Activated naive CD4-positive, alpha-beta T cell treated with anti-CD3 and anti-CD28 coated beads, Interleukin-2, amount 10 ng/mL, durations not matched to agents 7 days and 5 days (primary cell): ENCODE measurements around the gene IL32.

Experiments used
- CTCF ChIA-PET: fragments of 350-600 bp; sonication (Branson Sonifier 250); formaldehyde crosslinking; loops from one replicate; lab custom pipeline; 2021; ENCODE audit warnings: antibody characterized with exemption; lab: Charles Lee
- DNase-seq: peaks from one replicate; pipeline ENCODE4 v3.0.0-alpha.2; 2020
- H3K27ac Mint-ChIP-seq: one replicate; pipeline ENCODE4 v1.8.0; 2021; ENCODE audit warnings: mild to moderate bottlenecking, moderate library complexity, mixed read lengths
- H3K27me3 Mint-ChIP-seq: one replicate; pipeline ENCODE4 v1.8.0; 2021; ENCODE audit warnings: mild to moderate bottlenecking, mixed read lengths
- H3K36me3 Mint-ChIP-seq: one replicate; pipeline ENCODE4 v1.8.0; 2021; ENCODE audit warnings: mixed read lengths
- H3K4me1 Mint-ChIP-seq: one replicate; pipeline ENCODE4 v1.8.0; 2021; ENCODE audit warnings: mixed read lengths
- H3K4me3 Mint-ChIP-seq: one replicate; pipeline ENCODE4 v1.8.0; 2021; ENCODE audit warnings: mild to moderate bottlenecking, moderate library complexity, mixed read lengths
- H3K9me3 Mint-ChIP-seq: one replicate; pipeline ENCODE4 v1.8.0; 2021; ENCODE audit warnings: mixed read lengths

Gene IL32

DNA sequence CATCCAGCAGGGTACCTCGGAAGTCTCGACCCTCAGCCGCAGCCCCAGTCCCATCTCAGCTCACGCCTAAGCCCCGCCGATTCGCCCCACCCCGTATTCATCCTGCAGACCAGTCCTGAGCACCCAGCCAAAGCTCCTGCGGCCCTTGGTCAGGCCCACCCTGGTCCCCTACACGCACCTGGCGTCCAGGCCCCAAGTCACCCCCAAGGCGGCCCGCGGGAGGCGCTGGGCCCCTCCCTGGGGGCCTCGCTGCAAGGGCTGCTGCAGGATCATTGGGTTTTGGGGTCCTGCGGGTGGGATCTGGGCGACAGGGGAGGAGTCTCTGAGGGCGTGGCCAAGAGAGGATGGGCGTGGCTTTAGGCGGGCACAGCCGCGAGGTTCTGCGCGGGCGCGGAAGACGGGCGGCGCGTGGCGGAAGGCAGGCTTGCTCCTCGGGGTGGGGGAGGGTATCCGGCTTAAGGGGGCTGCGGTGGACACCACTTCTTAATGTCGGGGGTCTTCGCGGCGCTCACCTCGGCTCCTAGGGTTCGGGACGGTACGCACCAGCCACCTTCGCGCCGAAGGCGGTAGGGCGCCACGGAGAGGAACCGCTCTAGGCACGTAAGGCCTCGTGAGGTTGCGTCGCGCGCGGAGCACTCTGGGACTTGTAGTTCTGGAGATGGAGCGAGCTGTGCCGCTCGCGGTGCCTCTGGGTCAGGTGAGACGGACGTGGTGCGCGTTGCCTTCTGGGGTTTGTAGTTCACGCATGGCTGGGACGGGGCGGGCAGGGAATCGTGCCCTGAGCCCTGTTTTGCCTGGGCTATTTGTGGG lies 41.6 kb upstream of the IL32 start, which contains the start of the genes HCFC1R1 and THOC6:
TSS of gene HCFC1R1 (minus strand) at position 274 of the 810 bp plus-strand sequence. CDS start at position 273, 1 bp downstream.
TSS of gene THOC6 (plus strand) at position 367 of the 810 bp plus-strand sequence. CDS start at position 659, 292 bp downstream.
- H3K4me1 Mint-ChIP-seq, result peaks cover 71% of the 10 kb centered on the region
- H3K4me3 Mint-ChIP-seq, result peak within 1 kb of the TSS; percentile 90
- H3K27ac Mint-ChIP-seq, result peak within 1 kb of the TSS; percentile 95
- H3K27me3 Mint-ChIP-seq, result peaks cover 35% of the 10 kb centered on the region
- peaks cover 21% of the 10 kb centered on the region for H3K36me3 Mint-ChIP-seq
- peak; percentile 98 for DNase-seq
- no peaks in the 10 kb centered on the region for H3K9me3 Mint-ChIP-seq
- CTCF ChIA-PET, result interaction anchor here (1.6 to 18.9 kb wide), 2 partner anchors 10 to 19 kb away, joined by 7 to 300 read pairs; partner anchors contain the start of gene CLDN9

DNA sequence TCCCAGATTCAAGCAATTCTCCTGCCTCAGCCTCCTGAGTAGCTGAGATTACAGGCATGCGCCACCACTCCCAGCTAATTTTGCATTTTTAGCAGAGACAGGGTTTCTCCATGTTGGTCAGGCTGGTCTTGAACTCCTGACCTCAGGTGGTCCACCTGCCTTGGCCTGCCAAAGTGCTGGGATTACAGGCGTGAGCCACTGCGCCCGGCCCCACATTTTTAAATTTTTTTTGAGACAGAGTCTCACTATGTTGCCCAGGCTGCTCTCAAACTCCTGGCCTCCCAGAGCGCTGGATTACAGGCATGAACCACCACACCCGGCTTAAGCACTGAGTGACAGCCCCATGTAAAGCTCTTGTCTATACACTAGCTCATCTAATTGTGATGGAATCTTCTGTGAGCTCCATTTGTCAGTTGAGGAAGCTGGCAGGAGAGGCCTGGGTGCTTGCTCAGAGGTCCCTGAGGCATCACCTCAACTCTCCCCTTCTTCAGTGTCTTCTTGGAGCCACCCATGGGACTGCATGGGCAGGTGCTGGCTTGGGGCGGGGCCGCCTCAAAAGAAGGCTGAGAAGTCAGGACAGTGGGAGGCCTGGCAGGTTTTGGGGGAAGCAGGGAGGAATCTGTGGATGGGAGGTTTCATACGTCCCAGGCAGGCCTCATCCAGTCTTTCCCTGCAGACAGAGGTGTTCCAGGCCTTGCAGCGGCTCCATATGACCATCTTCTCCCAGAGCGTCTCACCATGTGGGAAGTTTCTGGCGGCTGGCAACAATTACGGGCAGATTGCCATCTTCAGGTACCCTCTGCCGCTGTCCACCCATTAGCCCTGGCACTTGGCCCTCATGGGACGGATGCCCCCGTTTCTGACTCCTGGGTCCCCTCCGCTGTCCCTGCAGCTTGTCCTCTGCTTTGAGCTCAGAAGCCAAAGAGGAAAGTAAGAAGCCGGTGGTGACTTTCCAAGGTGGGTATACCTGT lies 40.1 kb upstream of the IL32 start:
- no peaks in the 10 kb centered on the region for H3K9me3 Mint-ChIP-seq
- H3K4me3 Mint-ChIP-seq, result no peak overlapping the region
- H3K4me1 Mint-ChIP-seq, result peaks cover 78% of the 10 kb centered on the region
- H3K27ac Mint-ChIP-seq, result no peak overlapping the region
- CTCF ChIA-PET, result interaction anchor here (1.0 to 18.9 kb wide), 2 partner anchors 21 to 110 kb away, joined by 3 to 300 read pairs; partner anchors contain the start of genes CLDN9 and ZNF213
- H3K36me3 Mint-ChIP-seq, result peaks cover 21% of the 10 kb centered on the region
- peaks cover 35% of the 10 kb centered on the region for H3K27me3 Mint-ChIP-seq
- no peak for DNase-seq

DNA sequence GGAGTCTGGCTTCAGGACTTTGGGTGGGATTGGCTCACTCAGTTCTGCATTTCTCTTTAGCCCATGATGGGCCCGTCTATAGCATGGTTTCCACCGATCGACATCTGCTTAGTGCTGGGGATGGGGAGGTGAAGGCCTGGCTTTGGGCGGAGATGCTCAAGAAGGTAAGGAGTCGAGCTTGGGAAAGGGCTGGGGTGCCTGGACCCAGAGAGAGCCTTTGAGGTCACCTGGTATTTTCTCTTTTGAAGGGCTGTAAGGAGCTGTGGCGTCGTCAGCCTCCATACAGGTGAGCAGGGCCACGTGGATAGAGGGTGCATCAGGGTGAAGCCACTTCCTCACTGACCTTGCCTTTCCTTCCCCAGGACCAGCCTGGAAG lies 39.4 kb upstream of the IL32 start:
- CTCF ChIA-PET, result interaction anchor here (1.0 to 18.9 kb wide), 2 partner anchors 21 to 109 kb away, joined by 3 to 300 read pairs; partner anchors contain the start of genes CLDN9 and ZNF213
- DNase-seq, result no peak
- Mint-ChIP-seq H3K9me3 (no peaks in the 10 kb centered on the region), H3K27me3 (peaks cover 38% of the 10 kb centered on the region), H3K36me3 (peaks cover 21% of the 10 kb centered on the region), H3K27ac (no peak overlapping the region), H3K4me1 (peaks cover 78% of the 10 kb centered on the region), H3K4me3 (no peak overlapping the region)

DNA sequence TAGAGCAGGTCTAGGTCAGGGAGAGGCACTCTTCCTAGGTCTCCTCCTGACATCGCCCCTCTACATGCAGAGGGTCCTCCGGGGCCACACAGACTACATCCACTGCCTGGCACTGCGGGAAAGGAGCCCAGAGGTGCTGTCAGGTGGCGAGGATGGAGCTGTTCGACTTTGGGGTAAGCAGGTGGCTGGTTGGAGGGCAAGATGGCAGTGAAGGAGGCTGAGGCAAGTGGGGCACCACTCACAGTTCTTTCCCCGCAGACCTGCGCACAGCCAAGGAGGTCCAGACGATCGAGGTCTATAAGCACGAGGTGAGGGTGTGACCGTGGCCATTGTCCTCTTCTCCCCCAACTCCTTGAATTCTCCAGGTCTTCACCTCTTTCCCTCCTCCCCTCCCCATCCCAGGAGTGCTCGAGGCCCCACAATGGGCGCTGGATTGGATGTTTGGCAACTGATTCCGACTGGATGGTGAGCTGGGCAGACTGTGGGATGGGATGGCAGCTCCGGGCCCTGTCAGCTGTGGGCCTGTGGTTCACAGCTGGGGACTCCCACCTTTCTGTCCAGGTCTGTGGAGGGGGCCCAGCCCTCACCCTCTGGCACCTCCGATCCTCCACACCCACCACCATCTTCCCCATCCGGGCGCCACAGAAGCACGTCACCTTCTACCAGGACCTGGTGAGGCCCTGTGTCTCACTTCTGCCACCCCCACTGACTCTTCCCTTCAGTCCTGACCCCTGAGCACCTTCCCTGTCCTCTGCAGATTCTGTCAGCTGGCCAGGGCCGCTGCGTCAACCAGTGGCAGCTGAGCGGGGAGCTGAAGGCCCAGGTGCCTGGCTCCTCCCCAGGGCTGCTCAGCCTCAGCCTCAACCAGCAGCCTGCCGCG lies 38.6 kb upstream of the IL32 start:
- H3K4me1 Mint-ChIP-seq, result peaks cover 73% of the 10 kb centered on the region
- H3K4me3 Mint-ChIP-seq, result no peak overlapping the region
- no peak for DNase-seq
- H3K9me3 Mint-ChIP-seq, result no peaks in the 10 kb centered on the region
- H3K27me3 Mint-ChIP-seq, result peaks cover 38% of the 10 kb centered on the region
- no peak overlapping the region for H3K27ac Mint-ChIP-seq
- peaks cover 20% of the 10 kb centered on the region for H3K36me3 Mint-ChIP-seq
- CTCF ChIA-PET, result interaction anchor here (0.6 to 18.9 kb wide), 8 partner anchors 7 to 124 kb away, joined by 3 to 300 read pairs (median 57); partner anchors contain the start of genes CLDN6, CLDN9, MMP25 and TNFRSF12A

DNA sequence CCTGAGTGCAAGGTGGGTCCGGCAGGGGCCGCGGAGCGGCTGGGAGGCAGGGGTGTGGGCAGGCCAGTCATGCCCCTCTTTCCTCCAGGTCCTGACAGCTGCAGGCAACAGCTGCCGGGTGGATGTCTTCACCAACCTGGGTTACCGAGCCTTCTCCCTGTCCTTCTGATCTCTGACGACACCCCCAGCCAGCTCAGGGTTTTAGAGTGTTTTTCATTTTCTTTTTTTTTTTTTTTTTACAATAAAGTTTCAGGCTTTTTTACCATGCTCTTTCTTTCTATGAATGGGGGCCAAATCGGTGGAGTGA lies 38.0 kb upstream of the IL32 start:
- CTCF ChIA-PET, result interaction anchor here (0.6 to 18.9 kb wide), 13 partner anchors 8 to 139 kb away, joined by 3 to 300 read pairs (median 6); partner anchors contain the start of genes CLDN6, CLDN9, MMP25 and TNFRSF12A
- Mint-ChIP-seq H3K4me3 (no peak overlapping the region), H3K27ac (no peak overlapping the region), H3K9me3 (no peaks in the 10 kb centered on the region), H3K4me1 (peaks cover 71% of the 10 kb centered on the region), H3K27me3 (peaks cover 44% of the 10 kb centered on the region), H3K36me3 (peaks cover 20% of the 10 kb centered on the region)
- no peak for DNase-seq

DNA sequence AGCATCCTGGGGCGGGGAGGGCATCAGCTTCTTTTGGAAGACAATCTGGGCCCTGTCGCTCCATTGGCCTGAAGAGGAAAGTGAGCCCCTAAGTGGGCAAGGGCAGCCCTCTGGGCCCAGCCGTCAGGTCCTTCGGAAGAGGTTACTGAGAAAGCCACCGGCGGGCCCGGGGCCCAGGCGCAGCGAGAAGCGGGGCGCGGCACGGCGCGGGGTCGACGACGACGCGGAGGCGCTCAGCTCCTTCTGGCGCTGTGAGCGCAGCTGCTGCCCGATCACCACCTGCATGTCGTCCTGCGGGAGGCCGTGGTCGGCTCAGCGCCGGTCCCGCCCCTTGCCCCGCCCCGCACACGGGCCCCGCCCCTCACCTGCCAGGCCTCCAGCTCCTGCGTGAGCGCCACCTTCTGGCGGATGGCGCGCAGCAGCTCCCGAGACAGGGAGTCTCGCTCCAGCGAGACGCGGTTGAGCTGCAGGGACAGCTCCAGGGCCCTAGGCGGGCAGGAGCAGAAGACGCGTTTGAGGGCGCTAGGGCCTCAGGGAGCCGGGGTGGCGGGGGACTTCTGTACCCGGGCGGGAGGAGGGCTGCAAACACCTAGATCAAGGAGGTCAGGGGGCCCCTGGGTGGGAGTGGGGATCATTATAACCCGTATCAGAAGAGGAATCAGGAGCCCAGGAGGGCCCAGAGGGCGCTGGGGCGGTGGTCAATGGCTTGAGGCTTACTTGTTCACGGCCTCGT lies 37.3 kb upstream of the IL32 start:
- Mint-ChIP-seq H3K36me3 (peaks cover 20% of the 10 kb centered on the region), H3K27ac (peak overlapping the region; percentile 75), H3K4me3 (peak overlapping the region; percentile 63), H3K27me3 (peaks cover 51% of the 10 kb centered on the region), H3K4me1 (peaks cover 69% of the 10 kb centered on the region), H3K9me3 (no peaks in the 10 kb centered on the region)
- DNase-seq, result peak; percentile 92
- CTCF ChIA-PET, result interaction anchor here (0.7 to 18.9 kb wide), 18 partner anchors 9 to 138 kb away, joined by 3 to 300 read pairs (median 6); partner anchors contain the start of genes CLDN6, CLDN9, MMP25 and TNFRSF12A

DNA sequence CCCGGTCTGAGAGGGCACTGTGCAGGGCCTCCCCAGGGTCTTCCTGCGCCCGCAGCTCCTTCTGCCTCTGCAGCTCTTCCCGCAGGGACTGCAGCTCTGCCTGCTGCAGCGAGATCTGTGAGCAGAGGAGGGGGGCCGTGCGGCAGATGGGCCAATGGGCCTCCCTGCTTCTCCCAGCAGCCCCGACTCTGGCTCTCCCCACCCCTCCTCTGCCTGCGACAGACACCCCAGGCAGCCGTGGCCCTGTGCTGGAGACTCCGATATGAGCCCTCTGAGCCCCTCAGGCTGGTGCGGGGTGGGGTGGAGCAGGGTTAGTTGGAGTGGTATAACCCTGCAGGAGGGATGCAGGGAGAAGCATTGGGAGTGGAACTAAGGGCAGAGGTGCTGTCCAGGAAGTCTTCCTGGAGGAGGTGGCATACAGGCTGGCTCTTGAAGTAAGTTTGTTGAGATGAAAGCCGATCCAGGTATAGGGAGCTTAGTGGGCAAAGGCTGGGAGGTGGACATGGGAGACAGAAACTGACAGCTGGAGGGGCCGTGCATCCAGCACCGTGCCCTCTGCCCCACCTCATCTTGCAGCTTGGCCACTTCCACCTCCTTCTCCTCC lies 36.6 kb upstream of the IL32 start:
- CTCF ChIA-PET, result interaction anchor here (1.0 to 18.9 kb wide), 20 partner anchors 9 to 137 kb away, joined by 3 to 300 read pairs (median 6); partner anchors contain the start of genes CLDN6, CLDN9, MMP25 and TNFRSF12A
- Mint-ChIP-seq H3K27me3 (peaks cover 58% of the 10 kb centered on the region), H3K36me3 (peaks cover 21% of the 10 kb centered on the region), H3K27ac (peak overlapping the region; percentile 69), H3K4me1 (peaks cover 65% of the 10 kb centered on the region), H3K4me3 (peak overlapping the region; percentile 77), H3K9me3 (no peaks in the 10 kb centered on the region)
- DNase-seq, result no peak

DNA sequence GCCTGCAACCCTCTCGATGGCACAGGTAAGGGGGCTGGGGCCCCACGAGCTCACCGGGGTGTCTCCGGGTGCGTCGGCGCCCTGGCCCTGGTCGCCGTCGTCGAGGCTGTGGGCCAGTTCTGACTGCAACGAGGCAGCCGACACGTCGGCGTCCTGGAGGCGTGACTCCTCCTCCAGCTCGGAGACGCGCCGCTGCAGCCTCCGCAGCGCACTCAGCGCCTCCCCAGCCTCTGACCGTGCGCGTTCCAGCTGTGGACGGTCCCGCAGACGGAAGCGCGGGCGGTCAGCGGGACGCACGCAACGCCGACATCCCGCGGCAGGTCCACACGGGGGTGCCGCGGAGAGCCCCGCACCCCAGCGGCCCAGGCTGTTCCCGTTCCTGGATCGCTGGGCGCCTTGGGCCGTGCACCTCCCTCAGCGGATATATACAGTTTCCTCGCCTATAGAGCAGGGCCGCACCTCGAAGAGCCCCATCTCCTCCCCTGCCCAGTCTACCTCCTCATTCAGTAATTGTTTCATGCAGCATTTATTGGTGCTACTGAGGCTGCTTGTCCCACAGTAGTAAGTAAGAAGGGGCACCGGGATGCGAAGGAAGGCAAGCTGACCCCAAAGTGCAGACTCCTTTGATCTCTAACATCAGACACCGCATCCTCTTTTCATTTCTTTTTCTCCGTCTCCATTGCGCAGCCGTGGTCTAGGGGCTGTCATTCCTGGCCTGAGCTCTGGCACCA lies 35.8 kb upstream of the IL32 start:
- H3K4me1 Mint-ChIP-seq, result peaks cover 60% of the 10 kb centered on the region
- peak; percentile 75 for DNase-seq
- no peak overlapping the region for H3K27ac Mint-ChIP-seq
- no peaks in the 10 kb centered on the region for H3K9me3 Mint-ChIP-seq
- peaks cover 66% of the 10 kb centered on the region for H3K27me3 Mint-ChIP-seq
- peak overlapping the region; percentile 77 for H3K4me3 Mint-ChIP-seq
- peaks cover 19% of the 10 kb centered on the region for H3K36me3 Mint-ChIP-seq
- CTCF ChIA-PET, result interaction anchor here (0.8 to 18.9 kb wide), 14 partner anchors 10 to 136 kb away, joined by 3 to 300 read pairs (median 11); partner anchors contain the start of genes CLDN6, CLDN9, MMP25 and TNFRSF12A

DNA sequence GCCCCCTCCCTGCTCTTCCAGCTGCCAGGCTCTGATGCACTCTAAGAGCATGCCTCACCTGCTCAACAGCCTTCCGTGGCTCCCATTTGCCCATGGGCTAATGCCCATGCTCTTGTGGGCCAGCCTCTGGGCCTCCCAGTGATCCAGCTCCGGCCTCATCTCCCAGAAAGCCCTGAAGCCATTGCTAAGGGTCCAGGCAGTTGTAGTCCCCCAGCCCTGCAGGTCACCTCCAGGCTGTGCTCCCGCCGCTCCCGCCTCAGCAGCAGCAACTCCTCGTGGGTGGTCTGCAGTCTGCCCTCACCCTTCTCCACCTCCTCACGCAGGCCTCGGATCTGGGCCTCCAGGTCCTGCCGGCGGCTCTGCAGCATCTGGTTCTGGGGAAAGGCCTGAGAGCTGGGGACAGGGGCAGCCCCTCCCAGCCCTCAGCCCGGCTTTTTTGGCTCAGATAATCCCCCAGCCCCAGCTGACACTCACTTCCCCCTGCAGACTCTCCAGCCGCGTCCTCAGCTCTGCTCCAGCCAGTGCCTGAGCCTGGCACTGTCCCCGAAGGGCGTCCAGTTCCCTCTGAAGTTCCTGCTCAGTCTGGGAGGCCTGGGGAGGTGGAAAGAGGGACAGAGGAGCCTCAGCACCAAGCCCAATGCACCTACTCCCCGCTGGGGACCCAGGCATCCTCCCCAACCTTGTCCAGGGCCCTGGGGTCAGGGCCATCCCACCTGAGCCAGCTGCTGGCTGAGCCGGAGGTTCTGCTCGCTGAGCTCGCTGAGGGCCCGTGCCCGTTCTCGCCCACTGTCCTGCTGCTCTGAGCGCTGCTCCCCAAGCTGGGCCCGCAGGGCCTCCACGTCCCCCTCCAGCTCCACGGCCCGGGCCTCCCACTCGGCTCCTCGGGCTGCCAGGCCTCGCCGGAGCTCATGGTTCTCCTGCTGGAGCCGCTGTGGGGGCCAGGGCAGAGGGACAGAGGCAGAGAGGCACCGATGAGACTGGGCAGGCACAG lies 34.9 kb upstream of the IL32 start:
- Mint-ChIP-seq H3K27me3 (peaks cover 75% of the 10 kb centered on the region), H3K9me3 (no peaks in the 10 kb centered on the region), H3K4me3 (peak overlapping the region; percentile 77), H3K36me3 (peaks cover 19% of the 10 kb centered on the region), H3K4me1 (peaks cover 57% of the 10 kb centered on the region), H3K27ac (no peak overlapping the region)
- CTCF ChIA-PET, result interaction anchor here (0.8 to 18.9 kb wide), 18 partner anchors 11 to 141 kb away, joined by 3 to 300 read pairs (median 8); partner anchors contain the start of genes CLDN6, CLDN9, MMP25 and TNFRSF12A
- no peak for DNase-seq

DNA sequence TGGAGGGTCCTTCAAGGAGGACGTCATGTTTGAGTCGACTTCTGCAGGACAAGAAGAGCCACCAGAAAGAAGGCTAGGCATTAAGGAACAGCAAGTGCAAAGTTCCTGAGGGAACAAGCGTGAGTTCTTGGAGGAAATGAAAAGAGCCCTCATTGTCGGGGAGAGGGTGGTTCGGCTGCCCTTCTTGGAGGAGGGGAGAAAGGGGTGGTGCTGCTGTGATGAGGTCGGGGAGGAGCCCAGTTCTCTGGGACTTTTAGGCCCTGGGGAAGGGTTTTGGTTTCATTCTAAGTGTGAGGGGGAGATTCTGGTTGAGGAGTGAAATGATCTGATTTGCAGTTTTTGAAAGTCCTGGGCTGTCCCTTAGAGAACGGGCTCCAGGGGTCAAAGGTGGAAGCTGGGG lies 32.8 kb upstream of the IL32 start:
- H3K27me3 Mint-ChIP-seq, result peaks cover 96% of the 10 kb centered on the region
- H3K27ac Mint-ChIP-seq, result no peak overlapping the region
- peaks cover 54% of the 10 kb centered on the region for H3K4me1 Mint-ChIP-seq
- no peak for DNase-seq
- H3K4me3 Mint-ChIP-seq, result no peak overlapping the region
- H3K9me3 Mint-ChIP-seq, result no peaks in the 10 kb centered on the region
- peaks cover 5% of the 10 kb centered on the region for H3K36me3 Mint-ChIP-seq
- CTCF ChIA-PET, result interaction anchor here (1.2 to 18.9 kb wide), 14 partner anchors 10 to 250 kb away, joined by 3 to 300 read pairs (median 8); partner anchors contain the start of genes CLDN6, CLDN9, MMP25 and TNFRSF12A
